Parathyroid adenoma (tissue), 2 donors: ENCODE measurements around the gene TMEM132C.

Experiments
- H2AFZ ChIP-seq: fragments of 300-600 bp; sonication (generic); one replicate; pipeline ENCODE4 v1.7.0; 2017; ENCODE audit warnings: antibody characterized with exemption, mild to moderate bottlenecking
- H3K27ac ChIP-seq: fragments of 300-600 bp; sonication (generic); one replicate; pipeline ENCODE4 v1.7.0; 2017
- H3K27me3 ChIP-seq: fragments of 300-600 bp; sonication (generic); one replicate; pipeline ENCODE4 v1.7.0; 2017; ENCODE audit warnings: low read length; ENCODE audit not compliant: control insufficient read depth, insufficient read depth
- H3K36me3 ChIP-seq: fragments of 300-600 bp; sonication (generic); one replicate; pipeline ENCODE4 v1.7.0; 2017; ENCODE audit warnings: low read length; ENCODE audit not compliant: control insufficient read depth, insufficient read depth
- H3K4me1 ChIP-seq: fragments of 300-600 bp; sonication (generic); one replicate; pipeline ENCODE4 v1.7.0; 2017; ENCODE audit warnings: control low read depth
- H3K4me2 ChIP-seq: fragments of 300-600 bp; sonication (generic); one replicate; pipeline ENCODE4 v1.7.0; 2017; ENCODE audit warnings: low read length
- H3K4me3 ChIP-seq: fragments of 300-600 bp; sonication (generic); one replicate; pipeline ENCODE4 v1.7.0; 2017; ENCODE audit warnings: low read depth, low read length
- H3K79me2 ChIP-seq: fragments of 300-600 bp; sonication (generic); one replicate; pipeline ENCODE4 v1.7.0; 2017; ENCODE audit warnings: control low read depth
- H3K9ac ChIP-seq: fragments of 300-600 bp; sonication (generic); one replicate; pipeline ENCODE4 v1.7.0; 2017; ENCODE audit warnings: mild to moderate bottlenecking
- H3K9me3 ChIP-seq: fragments of 300-600 bp; sonication (generic); one replicate; pipeline ENCODE4 v1.7.0; 2017; ENCODE audit warnings: low read length; ENCODE audit not compliant: control insufficient read depth
- CTCF ChIP-seq: fragments of 300-600 bp; sonication (generic); IDR thresholded peaks from one replicate; pipeline ENCODE4 v1.7.0; 2017; ENCODE audit warnings: antibody characterized with exemption, mild to moderate bottlenecking
- donor health status: primary hyperparathyroidism.

Gene TMEM132C

GRCh38 chr12:128564956-128565355 lies 298.0 kb downstream of the TMEM132C start:
- no peak overlapping the region for H3K9ac ChIP-seq
- H3K9me3 ChIP-seq, result no peaks in the 10 kb centered on the region
- no peak overlapping the region for H3K27ac ChIP-seq
- H3K79me2 ChIP-seq, result no peaks in the 10 kb centered on the region
- H3K4me3 ChIP-seq, result no peak overlapping the region
- H3K4me1 ChIP-seq, result no peaks in the 10 kb centered on the region
- H3K36me3 ChIP-seq, result no peaks in the 10 kb centered on the region
- no peaks in the 10 kb centered on the region for H3K27me3 ChIP-seq
- no peak overlapping the region for H2AFZ ChIP-seq
- no peak for TF ChIP-seq CTCF
- H3K4me2 ChIP-seq, result no peak overlapping the region

GRCh38 chr12:128567730-128568129 lies 300.8 kb downstream of the TMEM132C start:
- Histone ChIP-seq H3K4me1 (no peaks in the 10 kb centered on the region), H3K27ac (no peak overlapping the region), H3K4me2 (no peak overlapping the region), H2AFZ (no peak overlapping the region), H3K27me3 (no peaks in the 10 kb centered on the region), H3K9me3 (no peaks in the 10 kb centered on the region), H3K36me3 (no peaks in the 10 kb centered on the region), H3K4me3 (no peak overlapping the region), H3K9ac (no peak overlapping the region), H3K79me2 (no peaks in the 10 kb centered on the region)
- TF ChIP-seq CTCF, result no peak

- Histone ChIP-seq H3K4me1 (no peaks in the 10 kb centered on the region), H3K79me2 (no peaks in the 10 kb centered on the region), H3K4me2 (no peak overlapping the region), H3K9ac (no peak overlapping the region), H3K36me3 (no peaks in the 10 kb centered on the region), H3K27ac (no peak overlapping the region), H2AFZ (no peak overlapping the region), H3K4me3 (no peak overlapping the region), H3K9me3 (no peaks in the 10 kb centered on the region), H3K27me3 (no peaks in the 10 kb centered on the region)
- no peak for TF ChIP-seq CTCF
These were observed 303.5 kb downstream of the TMEM132C start for GRCh38 chr12:128570191-128571065.

GRCh38 chr12:128571906-128572810 lies 305.2 kb downstream of the TMEM132C start:
- Histone ChIP-seq H3K9ac (no peak overlapping the region), H3K4me3 (no peak overlapping the region), H3K4me2 (no peak overlapping the region), H3K9me3 (no peaks in the 10 kb centered on the region), H2AFZ (no peak overlapping the region), H3K27me3 (no peaks in the 10 kb centered on the region), H3K27ac (no peak overlapping the region), H3K4me1 (no peaks in the 10 kb centered on the region), H3K79me2 (no peaks in the 10 kb centered on the region), H3K36me3 (no peaks in the 10 kb centered on the region)
- TF ChIP-seq CTCF, result no peak
